ENCODE results near the gene ASB8. TPM values are rescaled to one million over a fixed set of nuclear protein-coding genes. Genes with fewer than 3 reads are reported as not detected.
A peak's percentile ranks its signal among the peaks of the same experiment; 100 is the strongest.
"Not testable (repeated sequence)": the region's sequence is repeated elsewhere in the genome, so short reads cannot be mapped to it uniquely, and the experiment has no call there.

Gene ASB8
- polyA plus RNA-seq, 1 donor from 2014 or later: 59.9 TPM

GRCh38 chr12:48135027-48135426, 22.3 kb downstream of the ASB8 start:
- Mint-ChIP-seq H3K36me3 (peaks cover 6% of the 10 kb centered on the region), H3K4me1 (peaks cover 0 to 3% (median 0%) of the 10 kb centered on the region in 3 donors), H3K9me3 (no peaks in the 10 kb centered on the region), H3K27me3 (no peaks in the 10 kb centered on the region), H3K4me3 (peak overlapping the region in 1 of 4 donors; percentile 78), H3K27ac (no peak overlapping the region)

GRCh38 chr12:48132826-48133225, 24.5 kb downstream of the ASB8 start:
- no peak overlapping the region for H3K27ac Mint-ChIP-seq
- H3K4me3 Mint-ChIP-seq: no peak overlapping the region
- peaks cover 8% of the 10 kb centered on the region for H3K36me3 Mint-ChIP-seq

GRCh38 chr12:48131517-48131916, 25.8 kb downstream of the ASB8 start:
- Mint-ChIP-seq H3K27ac (no peak overlapping the region), H3K4me3 (no peak overlapping the region), H3K36me3 (peaks cover 12% of the 10 kb centered on the region), H3K4me1 (peaks cover 0 to 2% (median 0%) of the 10 kb centered on the region in 3 donors), H3K9me3 (no peaks in the 10 kb centered on the region), H3K27me3 (no peaks in the 10 kb centered on the region)

More at GRCh38 chr12:48132826-48133225, 24.5 kb downstream of the ASB8 start:
- Mint-ChIP-seq H3K9me3 (no peaks in the 10 kb centered on the region), H3K27me3 (no peaks in the 10 kb centered on the region), H3K4me1 (peaks cover 0 to 3% (median 0%) of the 10 kb centered on the region in 3 donors)

GRCh38 chr12:48129376-48129775, 27.9 kb downstream of the ASB8 start:
- Mint-ChIP-seq H3K9me3 (no peaks in the 10 kb centered on the region), H3K27me3 (no peaks in the 10 kb centered on the region), H3K4me3 (no peak overlapping the region), H3K36me3 (peaks cover 8% of the 10 kb centered on the region), H3K27ac (no peak overlapping the region), H3K4me1 (peaks cover 0 to 2% (median 0%) of the 10 kb centered on the region in 3 donors)

GRCh38 chr12:48128800-48129199, 28.5 kb downstream of the ASB8 start:
- Mint-ChIP-seq H3K9me3 (no peaks in the 10 kb centered on the region), H3K27ac (no peak overlapping the region), H3K4me3 (no peak overlapping the region), H3K27me3 (no peaks in the 10 kb centered on the region), H3K4me1 (peaks cover 0 to 2% (median 0%) of the 10 kb centered on the region in 3 donors), H3K36me3 (peaks cover 8% of the 10 kb centered on the region)

GRCh38 chr12:48126953-48127630, 30.2 kb downstream of the ASB8 start:
- Mint-ChIP-seq H3K27me3 (no peaks in the 10 kb centered on the region), H3K27ac (no peak overlapping the region), H3K36me3 (peaks cover 6% of the 10 kb centered on the region)

GRCh38 chr12:48125985-48126384, 31.3 kb downstream of the ASB8 start:
- no peaks in the 10 kb centered on the region for H3K9me3 Mint-ChIP-seq
- H3K36me3 Mint-ChIP-seq: peaks cover 6% of the 10 kb centered on the region
- H3K4me3 Mint-ChIP-seq: no peak overlapping the region
- H3K4me1 Mint-ChIP-seq: peaks cover 0 to 3% (median 3%) of the 10 kb centered on the region in 3 donors
- no peak overlapping the region for H3K27ac Mint-ChIP-seq
- H3K27me3 Mint-ChIP-seq: no peaks in the 10 kb centered on the region

More at GRCh38 chr12:48126953-48127630, 30.2 kb downstream of the ASB8 start:
- Mint-ChIP-seq H3K4me3 (no peak overlapping the region), H3K9me3 (no peaks in the 10 kb centered on the region), H3K4me1 (peaks cover 0 to 2% (median 0%) of the 10 kb centered on the region in 3 donors)

GRCh38 chr12:48125542-48125941, 31.8 kb downstream of the ASB8 start:
- not testable (repeated sequence) for H3K36me3 Mint-ChIP-seq, H3K27ac Mint-ChIP-seq, H3K4me3 Mint-ChIP-seq, H3K9me3 Mint-ChIP-seq, H3K27me3 Mint-ChIP-seq, H3K4me1 Mint-ChIP-seq

- no peaks in the 10 kb centered on the region for H3K9me3 Mint-ChIP-seq
- no peaks in the 10 kb centered on the region for H3K27me3 Mint-ChIP-seq
- peaks cover 16 to 21% (median 17%) of the 10 kb centered on the region in 3 donors for H3K4me1 Mint-ChIP-seq
- peaks cover 4% of the 10 kb centered on the region for H3K36me3 Mint-ChIP-seq
- no peak overlapping the region for H3K4me3 Mint-ChIP-seq
- H3K27ac Mint-ChIP-seq: no peak overlapping the region
Measured at GRCh38 chr12:48123169-48123568, 34.1 kb downstream of the ASB8 start.

- Mint-ChIP-seq H3K4me3 (peak overlapping the region in 2 of 4 donors; percentile 46 to 61), H3K36me3 (peaks cover 2% of the 10 kb centered on the region), H3K27me3 (no peaks in the 10 kb centered on the region), H3K4me1 (peaks cover 17 to 21% (median 18%) of the 10 kb centered on the region in 3 donors), H3K27ac (peak overlapping the region in 1 of 3 donors; percentile 28), H3K9me3 (no peaks in the 10 kb centered on the region)
Measured at GRCh38 chr12:48122065-48122834, 35.1 kb downstream of the ASB8 start.

GRCh38 chr12:48121522-48121921, 35.8 kb downstream of the ASB8 start:
- Mint-ChIP-seq H3K9me3 (no peaks in the 10 kb centered on the region), H3K4me3 (peak overlapping the region in 1 of 4 donors; percentile 91), H3K27me3 (no peaks in the 10 kb centered on the region), H3K36me3 (no peaks in the 10 kb centered on the region), H3K4me1 (peaks cover 15 to 21% (median 18%) of the 10 kb centered on the region in 3 donors), H3K27ac (peak overlapping the region in 2 of 3 donors; percentile 28 to 33)

GRCh38 chr12:48119834-48120195, 37.5 kb downstream of the ASB8 start:
- Mint-ChIP-seq H3K4me1 (peaks cover 15 to 21% (median 18%) of the 10 kb centered on the region in 3 donors), H3K4me3 (peak overlapping the region; percentile 91 to 99 (median 97)), H3K9me3 (no peaks in the 10 kb centered on the region), H3K27me3 (no peaks in the 10 kb centered on the region), H3K27ac (peak overlapping the region; percentile 14 to 89 (median 61)), H3K36me3 (no peaks in the 10 kb centered on the region)

GRCh38 chr12:48119078-48119833, 38.1 kb downstream of the ASB8 start, which contains the start of gene PFKM:
Gene PFKM, plus strand, starts transcription at chr12:48119364. Its CDS starts 3,411 bp downstream, at chr12:48122775.
- Mint-ChIP-seq H3K4me3 (peak within 1 kb of the TSS; percentile 91 to 99 (median 97)), H3K4me1 (peaks cover 15 to 21% (median 18%) of the 10 kb centered on the region in 3 donors), H3K27me3 (no peaks in the 10 kb centered on the region), H3K27ac (peak within 1 kb of the TSS; percentile 61 to 89 (median 79)), H3K9me3 (no peaks in the 10 kb centered on the region), H3K36me3 (no peaks in the 10 kb centered on the region)

- Mint-ChIP-seq H3K27me3 (no peaks in the 10 kb centered on the region), H3K27ac (peak overlapping the region in 1 of 3 donors; percentile 61), H3K9me3 (no peaks in the 10 kb centered on the region), H3K4me1 (peaks cover 15 to 21% (median 18%) of the 10 kb centered on the region in 3 donors), H3K36me3 (no peaks in the 10 kb centered on the region), H3K4me3 (peak overlapping the region; percentile 91 to 99 (median 97))
Measured at GRCh38 chr12:48118284-48118871, 38.9 kb downstream of the ASB8 start.
